Common myeloid progenitor, CD34-positive (primary cell): ENCODE measurements around the gene ANP32B.

Source experiments
- CTCF ChIA-PET: fragments of 350-600 bp; sonication (Branson Sonifier 250); formaldehyde crosslinking; loops from one replicate; lab custom pipeline; 2021; ENCODE audit warnings: antibody characterized with exemption; lab: Charles Lee
- POLR2A ChIA-PET: fragments of 350-600 bp; sonication (Branson Sonifier 250); formaldehyde crosslinking; loops from one replicate; lab custom pipeline; 2021; ENCODE audit warnings: antibody characterized with exemption; lab: Charles Lee
- DNase-seq, 3 donors: peaks; one replicate each; pipeline versions ENCODE4 v3.0.0 to v3.0.0-alpha.2; 2013
- H3K27ac ChIP-seq, 2 experiments: 1 replicate in 1 of 2; 2 replicates in 1 of 2; pipeline ENCODE4 v1.7.0; 2013; ENCODE audit warnings: inconsistent platforms in 2 of 2, low read length in 2 of 2, mild to moderate bottlenecking in 2 of 2, low read depth in 1 of 2, moderate library complexity in 1 of 2; ENCODE audit not compliant: severe bottlenecking in 2 of 2, insufficient read depth in 1 of 2, poor library complexity in 1 of 2
- H3K27me3 ChIP-seq, 5 experiments: replicated peaks in 2 of 5; 1 replicate in 3 of 5; 2 replicates in 2 of 5; pipeline versions ENCODE4 v1.6.1 to v1.7.0; 2013; ENCODE audit warnings: low read length in 4 of 5, mild to moderate bottlenecking in 2 of 5, moderate library complexity in 2 of 5, inconsistent platforms in 1 of 5; ENCODE audit not compliant: insufficient read depth in 5 of 5, control insufficient read depth in 4 of 5
- H3K36me3 ChIP-seq, 4 experiments: 1 replicate in 2 of 4; 2 replicates in 2 of 4; pipeline versions ENCODE4 v1.6.1 to v1.7.0; 2013; ENCODE audit warnings: low read length in 3 of 4, control low read depth in 1 of 4, mild to moderate bottlenecking in 1 of 4; ENCODE audit not compliant: control insufficient read depth in 4 of 4, insufficient read depth in 4 of 4
- H3K4me1 ChIP-seq, 4 experiments: 1 replicate in 3 of 4; 2 replicates in 1 of 4; pipeline versions ENCODE4 v1.6.1 to v1.7.1; 2013; ENCODE audit warnings: low read length in 3 of 4, mild to moderate bottlenecking in 3 of 4, control low read depth in 1 of 4, inconsistent platforms in 1 of 4, moderate library complexity in 1 of 4; ENCODE audit not compliant: control insufficient read depth in 4 of 4, insufficient read depth in 4 of 4; ENCODE audit errors: control extremely low read depth in 1 of 4
- H3K4me3 ChIP-seq, 7 experiments: 1 replicate in 4 of 7; 2 replicates in 3 of 7; pipeline versions ENCODE4 v1.5.1 to v1.7.0; 2013; ENCODE audit warnings: mild to moderate bottlenecking in 7 of 7, low read length in 6 of 7, moderate library complexity in 6 of 7, inconsistent platforms in 2 of 7, low read depth in 2 of 7, control low read depth in 1 of 7; ENCODE audit not compliant: insufficient read depth in 4 of 7, control insufficient read depth in 1 of 7; ENCODE audit errors: extremely low read depth in 1 of 7
- H3K9me3 ChIP-seq, 5 experiments: 1 replicate in 4 of 5; 2 replicates in 1 of 5; pipeline versions ENCODE4 v1.6.1 to v1.7.1; 2013; ENCODE audit warnings: low read length in 4 of 5, mild to moderate bottlenecking in 2 of 5, inconsistent platforms in 1 of 5, low read depth in 1 of 5, moderate library complexity in 1 of 5; ENCODE audit not compliant: control insufficient read depth in 4 of 5, insufficient read depth in 2 of 5; ENCODE audit errors: control extremely low read depth in 1 of 5
- whole genome bisulfite sequencing: methylation state at CpG from one replicate; pipeline ENCODE4 v1.1.5; 2013; ENCODE audit not compliant: insufficient coverage; 5-methylcytosine and 5-hydroxymethylcytosine counted together

ANP32B gene

DNA sequence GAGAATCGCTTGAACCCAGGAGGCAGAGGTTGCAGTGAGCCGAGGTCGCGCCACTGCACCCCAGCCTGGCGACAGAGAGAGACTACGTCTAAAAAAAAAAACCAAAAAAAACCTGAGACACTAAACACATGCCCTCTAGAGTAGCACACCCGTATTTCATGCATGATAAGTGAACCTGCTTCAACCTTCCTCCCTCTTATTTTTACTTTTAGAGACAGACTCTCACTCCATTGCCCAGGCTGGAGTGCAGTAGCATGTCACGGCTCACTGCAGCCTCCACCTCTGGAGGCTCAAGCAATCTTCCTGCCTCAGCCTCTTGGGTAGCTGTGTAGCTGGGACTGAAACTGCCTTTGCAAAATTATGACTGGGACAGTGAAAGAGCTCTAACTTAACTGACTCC is 55.8 kb downstream of the ANP32B start:
- POLR2A ChIA-PET: no interaction called here
- DNase-seq: no peak
- no peak overlapping the region for H3K4me3 ChIP-seq
- no peak overlapping the region for H3K27ac ChIP-seq
- 90% methylated on average over 8 of the region's 8 CpGs for WGBS
- CTCF ChIA-PET: interaction anchor here (1.2 to 13.1 kb wide), 4 partner anchors 18 to 116 kb away, joined by 3 to 111 read pairs (median 49); partner anchors contain the start of gene TRMO
- H3K36me3 ChIP-seq: no peaks in the 10 kb centered on the region
- peaks cover 3 to 20% (median 15%) of the 10 kb centered on the region in 4 experiments for H3K4me1 ChIP-seq
- H3K27me3 ChIP-seq: no peaks in the 10 kb centered on the region
- H3K9me3 ChIP-seq: no peaks in the 10 kb centered on the region

DNA sequence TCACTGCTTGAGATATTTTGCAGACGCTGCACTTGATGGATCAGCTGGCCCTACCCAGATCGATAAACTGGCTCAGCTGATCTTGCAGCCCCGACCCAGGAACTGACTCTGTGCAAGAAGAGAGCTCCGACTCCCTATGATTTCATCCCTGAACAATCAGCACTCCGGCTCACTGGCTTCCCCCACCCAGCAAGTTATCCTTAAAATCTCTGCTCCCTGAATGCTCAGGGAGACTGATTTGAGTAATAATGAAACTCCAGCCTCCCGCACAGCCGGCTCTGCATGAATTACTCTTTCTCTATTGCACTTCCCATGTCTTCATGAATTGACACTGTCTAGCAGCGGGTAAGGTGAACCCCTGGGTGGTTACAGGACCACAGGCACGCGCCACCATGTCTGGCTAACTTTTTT is 56.5 kb downstream of the ANP32B start:
- H3K4me1 ChIP-seq: peaks cover 3 to 22% (median 13%) of the 10 kb centered on the region in 4 experiments
- H3K27ac ChIP-seq: no peak overlapping the region
- no peaks in the 10 kb centered on the region for H3K36me3 ChIP-seq
- no peak overlapping the region for H3K4me3 ChIP-seq
- no peaks in the 10 kb centered on the region for H3K9me3 ChIP-seq
- 96% methylated on average over 9 of the region's 10 CpGs for WGBS
- DNase-seq: no peak
- no peaks in the 10 kb centered on the region for H3K27me3 ChIP-seq
- POLR2A ChIA-PET: no interaction called here
- CTCF ChIA-PET: interaction anchor here (1.1 to 13.1 kb wide), 4 partner anchors 18 to 117 kb away, joined by 3 to 111 read pairs (median 49); partner anchors contain the start of gene TRMO

- no peak overlapping the region for H3K4me3 ChIP-seq
- no peaks in the 10 kb centered on the region for H3K9me3 ChIP-seq
- H3K36me3 ChIP-seq: no peaks in the 10 kb centered on the region
- ChIA-PET CTCF (interaction anchor here (0.7 to 13.1 kb wide), 4 partner anchors 9 to 117 kb away, joined by 3 to 111 read pairs (median 48); partner anchors contain the start of gene TRMO), POLR2A (no interaction called here)
- no peak overlapping the region for H3K27ac ChIP-seq
- peaks cover 3 to 27% (median 17%) of the 10 kb centered on the region in 4 experiments for H3K4me1 ChIP-seq
- no peak for DNase-seq
- 93% methylated on average over 6 of the region's 6 CpGs for WGBS
- H3K27me3 ChIP-seq: no peaks in the 10 kb centered on the region
Measured at GRCh38 chr9:98040212-98040611, 57.1 kb downstream of the ANP32B start.

GRCh38 chr9:98043915-98044314 is 60.8 kb downstream of the ANP32B start:
- 86% methylated on average over 3 of the region's 5 CpGs for WGBS
- POLR2A ChIA-PET: interaction anchor here (0.8 kb wide), 1 partner anchor 12 kb away, joined by 4 read pairs; the partner anchor contains the start of gene NANS

GRCh38 chr9:98045234-98046179 is 62.4 kb downstream of the ANP32B start:
- Histone ChIP-seq H3K27me3 (no peaks in the 10 kb centered on the region), H3K4me3 (peak overlapping the region in 6 of 7 experiments; percentile 51 to 79 (median 70)), H3K9me3 (no peaks in the 10 kb centered on the region), H3K36me3 (peaks cover 0 to 2% (median 0%) of the 10 kb centered on the region in 4 experiments), H3K27ac (peak overlapping the region; percentile 47 to 71), H3K4me1 (peaks cover 19 to 60% (median 52%) of the 10 kb centered on the region in 4 experiments)
- ChIA-PET CTCF (interaction anchor here (0.6 to 3.1 kb wide), 16 partner anchors 9 to 208 kb away, joined by 3 to 24 read pairs (median 4); partner anchors contain the start of genes NANS and TRMO), POLR2A (interaction anchor here (0.6 to 1.7 kb wide), 4 partner anchors 11 to 124 kb away, joined by 4 to 9 read pairs (median 6); partner anchors contain the start of genes NANS and TRMO)
- DNase-seq: peak; percentile 88 to 96 (median 94)
- 30% methylated on average over 5 of the region's 6 CpGs for WGBS

More at GRCh38 chr9:98043915-98044314, 60.8 kb downstream of the ANP32B start:
- Histone ChIP-seq H3K36me3 (peaks cover 0 to 2% (median 0%) of the 10 kb centered on the region in 4 experiments), H3K27me3 (no peaks in the 10 kb centered on the region), H3K9me3 (no peaks in the 10 kb centered on the region), H3K27ac (no peak overlapping the region), H3K4me3 (no peak overlapping the region), H3K4me1 (peaks cover 13 to 48% (median 41%) of the 10 kb centered on the region in 4 experiments)
- DNase-seq: peak in 2 of 3 donors; percentile 8 to 25
- CTCF ChIA-PET: interaction anchor here (1.1 to 13.1 kb wide), 6 partner anchors 9 to 121 kb away, joined by 5 to 111 read pairs (median 6); partner anchors contain the start of genes NANS and TRMO

GRCh38 chr9:98046180-98046543 is 63.0 kb downstream of the ANP32B start:
- H3K4me1 ChIP-seq: peaks cover 19 to 66% (median 54%) of the 10 kb centered on the region in 4 experiments
- WGBS: 83% methylated on average over 3 of the region's 9 CpGs
- no peaks in the 10 kb centered on the region for H3K27me3 ChIP-seq
- CTCF ChIA-PET: interaction anchor here (0.9 to 3.1 kb wide), 6 partner anchors 8 to 60 kb away, joined by 3 to 24 read pairs (median 6); no protein-coding TSS in a partner anchor
- DNase-seq: no peak
- H3K4me3 ChIP-seq: peak overlapping the region in 6 of 7 experiments; percentile 51 to 79 (median 70)
- peaks cover 0 to 2% (median 0%) of the 10 kb centered on the region in 4 experiments for H3K36me3 ChIP-seq
- POLR2A ChIA-PET: interaction anchor here (1.1 to 1.7 kb wide), 2 partner anchors 11 to 18 kb away, joined by 4 to 9 read pairs; partner anchors contain the start of gene NANS
- H3K27ac ChIP-seq: peak overlapping the region in 1 of 2 experiments; percentile 71
- no peaks in the 10 kb centered on the region for H3K9me3 ChIP-seq
